ENCODE data around the gene PARP14.
A peak's percentile ranks its signal among the peaks of the same experiment; 100 is the strongest.
"Not testable (repeated sequence)": the region's sequence is repeated elsewhere in the genome, so short reads cannot be mapped to it uniquely, and the experiment has no call there.

Gene PARP14, protein sequence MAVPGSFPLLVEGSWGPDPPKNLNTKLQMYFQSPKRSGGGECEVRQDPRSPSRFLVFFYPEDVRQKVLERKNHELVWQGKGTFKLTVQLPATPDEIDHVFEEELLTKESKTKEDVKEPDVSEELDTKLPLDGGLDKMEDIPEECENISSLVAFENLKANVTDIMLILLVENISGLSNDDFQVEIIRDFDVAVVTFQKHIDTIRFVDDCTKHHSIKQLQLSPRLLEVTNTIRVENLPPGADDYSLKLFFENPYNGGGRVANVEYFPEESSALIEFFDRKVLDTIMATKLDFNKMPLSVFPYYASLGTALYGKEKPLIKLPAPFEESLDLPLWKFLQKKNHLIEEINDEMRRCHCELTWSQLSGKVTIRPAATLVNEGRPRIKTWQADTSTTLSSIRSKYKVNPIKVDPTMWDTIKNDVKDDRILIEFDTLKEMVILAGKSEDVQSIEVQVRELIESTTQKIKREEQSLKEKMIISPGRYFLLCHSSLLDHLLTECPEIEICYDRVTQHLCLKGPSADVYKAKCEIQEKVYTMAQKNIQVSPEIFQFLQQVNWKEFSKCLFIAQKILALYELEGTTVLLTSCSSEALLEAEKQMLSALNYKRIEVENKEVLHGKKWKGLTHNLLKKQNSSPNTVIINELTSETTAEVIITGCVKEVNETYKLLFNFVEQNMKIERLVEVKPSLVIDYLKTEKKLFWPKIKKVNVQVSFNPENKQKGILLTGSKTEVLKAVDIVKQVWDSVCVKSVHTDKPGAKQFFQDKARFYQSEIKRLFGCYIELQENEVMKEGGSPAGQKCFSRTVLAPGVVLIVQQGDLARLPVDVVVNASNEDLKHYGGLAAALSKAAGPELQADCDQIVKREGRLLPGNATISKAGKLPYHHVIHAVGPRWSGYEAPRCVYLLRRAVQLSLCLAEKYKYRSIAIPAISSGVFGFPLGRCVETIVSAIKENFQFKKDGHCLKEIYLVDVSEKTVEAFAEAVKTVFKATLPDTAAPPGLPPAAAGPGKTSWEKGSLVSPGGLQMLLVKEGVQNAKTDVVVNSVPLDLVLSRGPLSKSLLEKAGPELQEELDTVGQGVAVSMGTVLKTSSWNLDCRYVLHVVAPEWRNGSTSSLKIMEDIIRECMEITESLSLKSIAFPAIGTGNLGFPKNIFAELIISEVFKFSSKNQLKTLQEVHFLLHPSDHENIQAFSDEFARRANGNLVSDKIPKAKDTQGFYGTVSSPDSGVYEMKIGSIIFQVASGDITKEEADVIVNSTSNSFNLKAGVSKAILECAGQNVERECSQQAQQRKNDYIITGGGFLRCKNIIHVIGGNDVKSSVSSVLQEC (N-terminal part only)

GRCh38 chr3:122680475-122681283 is at the start of gene PARP14:
Gene PARP14, plus strand, starts transcription at chr3:122680839. Its CDS starts 45 bp downstream, at chr3:122680884.
- intact Hi-C loops (cut with DNase I) = no loop called here
- DNase-seq = peak in 8 of 10 donors; percentile 19 to 83 (median 46)

GRCh38 chr3:122635789-122636188 is 44.9 kb upstream of the PARP14 start:
- intact Hi-C loops (cut with DNase I) = no loop called here
- DNase-seq = no peak

GRCh38 chr3:122636697-122637096 is 43.9 kb upstream of the PARP14 start:
- intact Hi-C loops (cut with DNase I) = no loop called here
- DNase-seq = no peak

DNA sequence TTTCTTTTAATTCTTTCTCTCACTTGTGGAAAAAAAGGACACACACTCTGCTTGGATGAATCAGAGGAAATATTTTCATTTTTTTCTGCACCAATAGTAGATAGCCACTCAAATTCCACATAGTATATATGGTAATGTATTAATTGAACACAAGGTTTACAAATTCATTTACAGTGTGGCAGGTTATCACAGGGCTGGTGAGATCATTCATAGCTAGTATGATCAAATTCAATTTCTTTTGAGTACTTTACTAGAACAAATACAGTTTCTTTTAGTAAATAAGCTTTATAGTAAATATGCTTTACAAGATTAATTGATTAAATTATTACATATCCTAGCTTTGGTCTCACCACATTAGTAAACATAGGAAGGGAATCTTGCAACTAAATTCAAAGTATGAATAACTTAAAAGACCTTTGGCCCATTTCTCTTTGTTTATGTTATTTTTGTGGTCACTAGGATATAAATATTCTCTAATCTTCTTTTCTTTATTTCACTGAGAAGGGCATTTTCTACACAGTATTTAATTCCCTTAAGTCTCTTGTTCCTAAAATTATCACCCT is 40.1 kb upstream of the PARP14 start:
- DNase-seq = no peak
- intact Hi-C loops (cut with DNase I) = no loop called here

GRCh38 chr3:122642935-122643334 is 37.7 kb upstream of the PARP14 start:
- DNase-seq = no peak
- intact Hi-C loops (cut with DNase I) = no loop called here

- intact Hi-C loops (cut with DNase I) = no loop called here
- no peak for DNase-seq
These were observed 34.3 kb upstream of the PARP14 start for GRCh38 chr3:122646146-122646988.

- intact Hi-C loops (cut with DNase I); DNase-seq: not testable (repeated sequence)
These were observed 29.3 kb upstream of the PARP14 start for GRCh38 chr3:122651233-122651907.

DNA sequence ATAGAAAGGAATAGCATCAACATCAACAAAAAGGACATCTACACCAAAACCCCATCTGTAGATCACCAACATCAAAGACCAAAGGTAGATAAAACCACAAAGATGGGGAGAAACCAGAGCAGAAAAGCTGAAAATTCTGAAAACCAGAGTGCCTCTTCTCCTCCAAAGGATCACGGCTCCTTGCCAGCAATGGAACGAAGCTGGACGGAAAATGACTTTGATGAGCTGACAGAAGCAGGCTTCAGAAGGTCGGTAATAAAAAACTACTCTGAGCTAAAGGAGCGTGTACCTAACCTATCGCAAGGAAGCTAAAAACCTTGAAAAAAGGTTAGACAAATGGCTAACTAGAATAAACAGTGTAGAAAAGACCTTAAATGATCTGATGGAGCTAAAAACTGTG is 28.7 kb upstream of the PARP14 start:
- intact Hi-C loops (cut with DNase I); DNase-seq: not testable (repeated sequence)

DNA sequence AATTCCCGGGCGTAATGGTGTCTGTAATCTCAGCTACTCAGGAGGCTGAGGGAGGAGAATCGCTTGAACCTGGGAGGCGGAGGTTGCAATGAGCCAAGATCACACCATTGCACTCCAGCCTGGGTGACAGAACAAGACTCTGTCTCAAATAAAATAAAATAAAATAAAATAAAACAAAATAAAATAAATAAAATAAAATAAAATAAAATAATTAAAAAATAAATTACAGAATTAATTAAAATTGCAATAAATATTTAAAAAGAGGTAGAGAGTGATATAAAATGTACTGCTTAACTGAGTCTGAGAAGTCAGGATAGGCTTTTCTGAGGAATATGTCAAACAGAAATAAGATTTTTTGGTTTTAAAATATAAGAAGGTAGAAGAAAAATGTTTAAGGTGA is 22.3 kb upstream of the PARP14 start:
- DNase-seq; intact Hi-C loops (cut with DNase I): not testable (repeated sequence)

DNA sequence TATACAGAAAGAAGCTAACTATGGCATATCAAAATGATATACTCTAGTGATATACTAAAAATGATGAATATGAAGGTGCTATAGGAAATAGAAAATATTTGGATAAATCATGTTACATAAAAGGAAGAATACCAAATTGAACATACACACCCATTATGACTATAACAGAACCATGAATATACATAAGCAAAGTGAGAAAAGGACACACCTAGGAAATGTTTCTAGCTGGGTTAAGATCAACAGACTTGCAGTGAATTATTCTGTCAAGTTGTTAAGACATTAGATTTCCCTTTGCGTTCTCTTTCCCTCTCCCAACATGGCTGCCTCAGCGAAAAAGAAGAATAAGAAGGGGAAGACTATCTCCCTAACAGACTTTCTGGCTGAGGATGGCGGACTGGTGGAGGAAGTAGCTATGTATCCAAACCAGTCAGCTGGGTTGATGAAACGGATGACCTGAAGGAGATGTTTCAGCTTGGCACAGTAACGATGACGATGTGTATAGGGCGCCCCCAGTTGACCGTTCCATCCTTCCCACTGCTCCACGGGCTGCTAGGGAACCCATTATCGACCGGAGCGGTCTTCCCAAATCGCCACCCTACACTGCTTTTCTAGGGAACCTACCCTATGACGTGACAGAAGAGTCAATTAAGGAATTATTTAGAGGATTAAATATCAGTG is 20.2 kb upstream of the PARP14 start:
- intact Hi-C loops (cut with DNase I) = no loop called here
- no peak for DNase-seq

- intact Hi-C loops (cut with DNase I) = no loop called here
These were observed 19.0 kb upstream of the PARP14 start for GRCh38 chr3:122661633-122662032.

DNA sequence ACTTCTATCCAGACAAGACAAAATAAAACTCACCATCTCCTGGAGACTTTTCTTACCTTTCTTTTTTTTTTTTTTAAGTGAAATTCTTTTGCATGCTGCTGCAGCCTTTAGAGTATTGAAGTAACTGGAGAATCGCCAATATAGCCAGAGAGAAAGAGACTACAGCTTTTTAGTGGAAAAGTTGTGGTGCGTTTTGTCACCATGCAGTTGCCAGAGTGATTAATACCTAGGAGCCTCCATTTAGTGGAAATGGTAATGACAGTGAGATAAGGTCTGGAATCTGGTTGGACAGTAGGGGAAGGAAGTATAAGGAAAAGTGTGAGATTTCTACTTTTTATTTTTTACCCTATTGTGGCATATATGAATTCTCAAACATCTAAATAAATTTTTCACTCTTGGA is 18.1 kb upstream of the PARP14 start:
- intact Hi-C loops (cut with DNase I) = no loop called here
- no peak for DNase-seq

More at GRCh38 chr3:122661633-122662032, 19.0 kb upstream of the PARP14 start:
- DNase-seq = no peak

- intact Hi-C loops (cut with DNase I) = no loop called here
- no peak for DNase-seq
These were observed 15.3 kb upstream of the PARP14 start for GRCh38 chr3:122665226-122665786.

DNA sequence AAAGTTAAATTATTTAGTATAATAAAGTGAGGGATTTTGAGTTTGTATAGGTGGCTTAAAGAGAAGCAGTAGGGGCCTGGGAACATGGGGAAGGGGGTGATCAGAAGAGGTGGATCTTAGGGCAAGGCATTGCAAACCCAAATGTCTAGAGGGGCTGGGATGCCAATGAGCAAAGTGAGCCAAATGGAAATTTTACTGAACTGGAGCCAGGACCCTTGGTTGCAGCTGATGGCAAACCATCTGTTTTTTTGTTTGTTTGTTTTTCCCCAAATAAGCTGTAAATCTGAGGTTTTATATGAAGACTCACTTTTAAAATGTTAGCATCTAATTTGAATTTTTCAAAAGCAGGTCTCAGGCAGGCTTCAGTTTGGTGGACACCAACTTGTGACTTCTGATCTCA is 14.8 kb upstream of the PARP14 start:
- no peak for DNase-seq
- intact Hi-C loops (cut with DNase I) = no loop called here

GRCh38 chr3:122668930-122669730 is 11.5 kb upstream of the PARP14 start:
- intact Hi-C loops (cut with DNase I) = no loop called here
- DNase-seq = no peak

DNA sequence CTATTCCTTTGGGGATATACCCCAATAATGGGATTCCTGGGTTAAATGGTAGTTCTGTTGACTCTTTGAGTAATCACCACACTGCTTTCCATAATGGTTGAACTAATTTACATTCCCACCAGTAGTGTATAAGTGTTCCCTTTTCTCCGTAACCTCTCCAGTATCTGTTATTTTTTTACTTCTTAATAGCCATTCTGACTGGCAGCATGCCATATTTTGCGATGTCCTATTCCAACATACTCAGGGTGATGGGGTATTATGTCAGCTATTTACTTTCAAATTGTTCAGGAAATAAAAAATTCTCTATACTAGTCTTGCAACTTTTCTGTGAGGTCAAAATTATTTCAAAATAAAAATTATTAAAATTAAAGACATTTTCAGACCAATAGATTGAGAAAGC is 9.1 kb upstream of the PARP14 start:
- DNase-seq = no peak
- intact Hi-C loops (cut with DNase I) = no loop called here

Data from posterior cingulate gyrus (tissue), 11 donors.